Mucosa of descending colon (tissue), 3 donors: ENCODE measurements around the gene CEBPB. TPM values are rescaled to one million over a fixed set of nuclear protein-coding genes. Genes with fewer than 3 reads are reported as not detected.

Source experiments
- ATAC-seq: fragments of 200-7000 bp; cut with Tn5 transposase; one replicate; pipeline ENCODE4 v1.9.1; 2020; ENCODE audit warnings: mild to moderate bottlenecking, moderate library complexity
- DNase-seq, 3 donors: peaks; one replicate each; pipeline ENCODE4 v3.0.0-alpha.2; 2020
- H3K36me3 ChIP-seq: fragments of 200-600 bp; one replicate; pipeline ENCODE4 v1.8.0; 2021; ENCODE audit warnings: low read depth, mild to moderate bottlenecking
- H3K4me1 ChIP-seq: fragments of 200-600 bp; one replicate; pipeline ENCODE4 v1.8.0; 2021; ENCODE audit warnings: low read depth, mild to moderate bottlenecking
- H3K4me3 ChIP-seq: fragments of 200-600 bp; one replicate; pipeline ENCODE4 v1.8.0; 2021; ENCODE audit warnings: mild to moderate bottlenecking
- H3K9me3 ChIP-seq: fragments of 200-600 bp; one replicate; pipeline ENCODE4 v1.8.0; 2021; ENCODE audit warnings: mild to moderate bottlenecking
- CTCF ChIP-seq: fragments of 200-600 bp; IDR thresholded peaks from one replicate; pipeline ENCODE4 v1.8.0; 2022; ENCODE audit warnings: antibody characterized with exemption, mild to moderate bottlenecking
- intact Hi-C, 2 donors: fragments of 100-400 bp; cut with DNase I in 1 of 2; cut with micrococcal nuclease in 1 of 2; formaldehyde crosslinking; loops; one replicate each; pipeline versions ENCODE4 v1.11.0 to v1.11.1; 2022; cut with DNase I, micrococcal nuclease
- total RNA-seq, 3 donors: library from RNA; stranded (reverse); fragmentation: NEBNext Ultra II Directional in 2 of 3; extraction: Animal tissue kit (Norgen Biotek cat#: 25700) in 2 of 3; gene quantifications; one replicate each; pipeline versions ENCODE4 v1.2.1 to v1.2.4, GENCODE V29; 2021 to 2023
- donor health status: DM: no; HTN: no; CAD: no; lungs with moderate emphysema.
- donor health status: DM: no; HTN: no; CAD: no.
- donor health status: DM: no; HTN: yes; CAD: no.

Gene CEBPB
- total RNA-seq, 3 donors from 2014 or later, result 20.2 to 86.7 (median 41.3) TPM

- Histone ChIP-seq H3K9me3 (no peaks in the 10 kb centered on the region), H3K4me1 (peaks cover 9% of the 10 kb centered on the region), H3K36me3 (no peaks in the 10 kb centered on the region), H3K4me3 (no peak overlapping the region)
- DNase-seq, result no peak
- no peak for ATAC-seq
- intact Hi-C loops, result no loop called here
- TF ChIP-seq CTCF, result no peak
Measured at GRCh38 chr20:50163570-50164317, 26.9 kb upstream of the CEBPB start.

- DNase-seq (peak; percentile 93 to 98 (median 97)), ATAC-seq (peak; percentile 99)
- Histone ChIP-seq H3K36me3 (no peaks in the 10 kb centered on the region), H3K4me3 (no peak overlapping the region), H3K9me3 (no peaks in the 10 kb centered on the region), H3K4me1 (peaks cover 9% of the 10 kb centered on the region)
- no peak for TF ChIP-seq CTCF
- intact Hi-C loops, result loop anchor here (2.0 to 5.0 kb wide), 2 partner anchors 44 to 45 kb away; no protein-coding TSS in a partner anchor
Measured at GRCh38 chr20:50165684-50166554, 24.7 kb upstream of the CEBPB start.

GRCh38 chr20:50169329-50169823 is 21.3 kb upstream of the CEBPB start:
- H3K36me3 ChIP-seq, result no peaks in the 10 kb centered on the region
- ATAC-seq, result peak; percentile 56
- peaks cover 16% of the 10 kb centered on the region for H3K4me1 ChIP-seq
- no peaks in the 10 kb centered on the region for H3K9me3 ChIP-seq
- intact Hi-C loops, result loop anchor here in 1 of 2 donors (5.0 kb wide), 1 partner anchor 47 kb away; no protein-coding TSS in a partner anchor
- DNase-seq, result peak in 2 of 3 donors; percentile 88 to 96
- TF ChIP-seq CTCF, result peak; percentile 83
- no peak overlapping the region for H3K4me3 ChIP-seq

GRCh38 chr20:50170549-50171220 is 19.9 kb upstream of the CEBPB start:
- no peak for TF ChIP-seq CTCF
- Histone ChIP-seq H3K4me1 (peaks cover 13% of the 10 kb centered on the region), H3K9me3 (no peaks in the 10 kb centered on the region), H3K36me3 (no peaks in the 10 kb centered on the region), H3K4me3 (no peak overlapping the region)
- DNase-seq (no peak), ATAC-seq (no peak)
- intact Hi-C loops, result no loop called here

- ATAC-seq (peak; percentile 90), DNase-seq (peak; percentile 72 to 83 (median 82))
- Histone ChIP-seq H3K4me3 (no peak overlapping the region), H3K4me1 (peaks cover 7% of the 10 kb centered on the region), H3K36me3 (no peaks in the 10 kb centered on the region), H3K9me3 (no peaks in the 10 kb centered on the region)
- intact Hi-C loops, result no loop called here
- no peak for TF ChIP-seq CTCF
Measured at GRCh38 chr20:50172347-50173013, 18.1 kb upstream of the CEBPB start.
